GM19351 (cell line): ENCODE results near the gene SRBD1.

Experiments used
- ATAC-seq: cut with Tn5 transposase; IDR thresholded peaks from one replicate; pipeline ENCODE4 v1.9.1; 2021; ENCODE audit warnings: mild to moderate bottlenecking, moderate library complexity; ENCODE audit not compliant: unreplicated experiment

The SRBD1 gene

GRCh38 chr2:45554073-45554741 is 56.9 kb downstream of the SRBD1 start:
- no peak for ATAC-seq

GRCh38 chr2:45551862-45552261 is 59.2 kb downstream of the SRBD1 start:
- ATAC-seq, result no peak

- no peak for ATAC-seq
These were observed 65.1 kb downstream of the SRBD1 start for GRCh38 chr2:45545943-45546342.

- ATAC-seq, result no peak
These were observed 67.8 kb downstream of the SRBD1 start for GRCh38 chr2:45543257-45543656.

GRCh38 chr2:45542013-45542412 is 69.1 kb downstream of the SRBD1 start:
- ATAC-seq, result no peak

- no peak for ATAC-seq
These were observed 69.6 kb downstream of the SRBD1 start for GRCh38 chr2:45541450-45541849.

GRCh38 chr2:45540942-45541341 is 70.1 kb downstream of the SRBD1 start:
- ATAC-seq, result no peak

DNA sequence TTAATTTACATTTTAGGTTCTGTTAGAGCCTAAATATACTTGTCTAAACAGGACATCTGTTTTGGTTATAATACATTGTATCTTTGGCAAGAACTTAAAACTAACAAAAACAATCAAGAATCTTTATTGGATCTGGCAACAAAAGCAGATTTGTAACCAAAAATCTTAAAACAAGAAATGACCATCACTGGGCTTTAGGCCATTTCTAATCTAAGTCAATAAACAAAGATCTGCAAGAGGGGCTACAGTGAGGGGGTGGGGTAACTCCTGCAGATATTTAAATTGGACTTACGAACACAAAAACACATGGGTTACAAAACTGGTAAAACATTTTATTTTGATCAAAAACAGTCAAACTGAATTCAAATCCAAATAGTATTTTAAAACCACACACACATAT is 77.3 kb downstream of the SRBD1 start:
- no peak for ATAC-seq

GRCh38 chr2:45532181-45532580 is 78.9 kb downstream of the SRBD1 start:
- ATAC-seq, result no peak

DNA sequence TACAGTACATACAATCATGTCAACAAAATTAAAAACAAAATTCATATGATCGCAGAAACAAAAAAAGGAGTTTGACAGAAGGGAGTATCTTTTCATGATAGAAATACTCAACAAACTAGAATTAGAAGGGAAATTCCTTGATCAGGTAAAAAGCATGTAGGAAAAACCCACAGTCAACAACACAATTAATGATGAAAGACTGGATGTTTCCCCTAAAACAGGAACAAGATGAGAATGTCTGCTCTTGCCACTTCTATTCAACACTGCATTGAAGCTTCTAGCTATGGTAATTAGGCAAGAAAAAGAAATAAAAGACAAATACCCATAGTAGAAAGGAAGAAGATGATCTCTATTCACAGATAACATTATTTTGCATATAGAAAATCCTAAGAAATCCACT is 87.1 kb downstream of the SRBD1 start:
- no peak for ATAC-seq

GRCh38 chr2:45518546-45518945 is 92.5 kb downstream of the SRBD1 start:
- ATAC-seq, result no peak

DNA sequence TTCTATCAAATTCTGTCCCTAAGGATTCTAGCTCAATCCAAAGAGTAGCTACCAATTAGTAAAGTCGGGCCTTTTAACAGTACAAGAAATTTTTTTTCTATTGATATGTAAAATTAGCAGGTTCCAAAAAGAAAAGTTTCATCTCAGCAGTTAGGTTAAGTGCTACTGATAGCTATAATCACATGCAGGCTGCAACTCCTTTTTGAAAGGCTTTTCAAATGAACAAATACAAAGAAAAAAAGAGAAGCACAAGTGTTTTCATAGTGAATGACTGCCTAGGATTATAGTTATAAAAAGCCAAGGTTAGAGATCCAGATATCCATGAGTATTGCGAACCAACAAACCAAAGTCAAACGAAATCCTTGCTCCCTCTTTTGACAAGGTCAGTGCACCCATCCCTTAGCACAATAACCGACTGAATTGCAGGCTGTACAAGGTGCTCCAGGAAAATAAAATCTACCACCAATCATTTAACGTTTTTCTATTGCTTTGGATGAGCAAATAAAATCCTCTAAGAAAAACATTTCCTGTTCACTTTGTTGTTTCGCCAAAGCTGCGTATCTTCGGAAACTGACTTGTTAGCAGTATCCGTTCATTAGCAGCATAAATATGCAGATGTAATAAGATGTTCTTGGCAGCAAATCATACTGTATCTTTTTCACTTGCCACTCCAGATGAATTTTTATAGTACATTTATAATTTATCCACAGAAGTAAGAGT is 100.2 kb downstream of the SRBD1 start:
- ATAC-seq, result no peak

DNA sequence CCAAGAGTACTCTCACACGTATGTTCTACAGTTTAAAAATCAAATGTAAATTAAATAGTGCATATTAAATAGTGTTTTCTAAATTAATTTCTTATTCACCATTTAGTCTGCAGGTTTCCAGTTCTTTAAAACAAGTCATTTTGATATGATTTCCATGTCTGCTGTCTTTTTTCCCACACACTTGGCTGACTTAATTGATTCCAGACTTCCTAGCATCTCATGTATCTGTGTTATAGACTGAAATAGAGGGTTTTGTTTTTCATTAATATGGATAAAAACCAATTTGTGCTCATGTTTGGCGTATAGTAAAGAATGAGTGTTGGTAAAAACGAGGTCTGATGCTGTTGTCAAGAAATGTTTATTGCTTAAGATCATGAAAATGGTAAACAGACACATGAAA is 104.3 kb downstream of the SRBD1 start:
- no peak for ATAC-seq

GRCh38 chr2:45505138-45505537 is 105.9 kb downstream of the SRBD1 start:
- ATAC-seq, result no peak

DNA sequence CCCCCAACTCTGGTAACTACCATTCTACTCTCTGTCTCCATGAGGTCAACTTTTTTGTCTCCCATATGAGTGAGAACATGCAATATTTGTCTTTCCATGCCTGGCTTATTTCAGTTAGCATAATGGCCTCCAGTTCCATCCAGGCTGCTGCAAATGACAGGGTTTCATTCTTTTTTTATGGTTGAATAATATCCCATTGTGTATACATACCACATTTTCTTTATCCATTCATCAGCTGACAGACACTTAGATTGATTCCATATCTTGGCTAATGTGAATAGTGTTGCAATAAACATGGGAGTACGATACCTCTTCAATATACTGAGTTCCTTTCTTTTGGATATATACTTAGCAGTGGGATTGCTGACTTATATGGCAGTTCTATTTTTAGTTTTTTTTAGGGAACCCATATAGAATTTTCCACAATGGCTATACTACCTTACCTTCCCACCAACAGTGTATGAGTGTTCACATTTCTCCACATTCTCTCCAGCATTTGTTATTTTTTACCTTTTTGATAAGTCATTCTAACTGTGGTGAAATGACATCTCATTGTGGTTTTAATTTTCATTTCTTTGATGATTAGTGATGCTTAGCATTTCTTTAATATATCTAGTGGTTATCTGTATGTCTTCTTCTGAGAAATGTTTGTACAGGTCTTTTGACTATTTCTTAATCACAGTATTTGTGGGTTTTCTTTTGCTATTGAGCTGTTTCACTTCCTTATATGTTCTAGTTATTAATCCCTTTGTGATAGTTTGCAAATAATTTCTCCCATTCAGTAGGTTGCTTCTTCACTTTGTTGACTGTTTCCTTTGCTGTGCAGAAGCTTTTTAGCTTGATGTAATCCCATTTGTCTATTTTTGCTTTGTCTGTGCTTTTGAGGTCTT is 112.2 kb downstream of the SRBD1 start:
- ATAC-seq, result no peak

- peak; percentile 82 for ATAC-seq
These were observed 113.7 kb downstream of the SRBD1 start for GRCh38 chr2:45497355-45497754.

DNA sequence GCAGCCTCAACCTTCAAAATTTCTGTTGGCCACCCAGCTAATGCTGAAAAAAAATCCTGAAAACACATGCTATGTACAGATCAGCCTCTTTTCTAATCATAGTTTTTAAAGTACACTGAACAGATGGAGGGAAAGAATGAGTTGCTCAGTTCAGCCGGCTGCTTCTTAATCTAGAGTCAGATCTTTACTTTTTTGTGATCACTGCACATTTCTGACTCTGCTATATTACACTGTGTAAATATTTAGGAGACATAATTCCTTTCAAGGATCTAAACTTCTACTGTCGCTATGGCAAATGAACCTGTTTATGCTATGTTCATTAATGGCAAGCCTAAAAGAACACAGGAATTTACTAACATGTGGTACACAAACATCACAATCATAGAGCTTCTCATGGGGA is 114.2 kb downstream of the SRBD1 start:
- no peak for ATAC-seq

DNA sequence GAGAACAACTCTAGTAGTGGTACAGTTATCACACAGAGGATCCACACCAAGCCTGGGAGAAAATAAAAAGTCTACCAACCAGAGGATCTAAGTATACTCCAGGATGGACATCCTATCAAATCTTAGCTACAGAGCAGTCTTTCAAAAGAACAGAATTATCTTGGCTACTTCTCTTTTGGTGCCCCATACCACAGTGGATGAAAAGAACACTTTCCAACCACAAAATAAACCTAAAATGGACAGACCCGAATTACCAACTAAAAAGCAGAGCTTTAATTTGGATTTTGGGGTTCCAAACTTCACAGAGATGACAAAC is 116.1 kb downstream of the SRBD1 start:
- no peak for ATAC-seq

DNA sequence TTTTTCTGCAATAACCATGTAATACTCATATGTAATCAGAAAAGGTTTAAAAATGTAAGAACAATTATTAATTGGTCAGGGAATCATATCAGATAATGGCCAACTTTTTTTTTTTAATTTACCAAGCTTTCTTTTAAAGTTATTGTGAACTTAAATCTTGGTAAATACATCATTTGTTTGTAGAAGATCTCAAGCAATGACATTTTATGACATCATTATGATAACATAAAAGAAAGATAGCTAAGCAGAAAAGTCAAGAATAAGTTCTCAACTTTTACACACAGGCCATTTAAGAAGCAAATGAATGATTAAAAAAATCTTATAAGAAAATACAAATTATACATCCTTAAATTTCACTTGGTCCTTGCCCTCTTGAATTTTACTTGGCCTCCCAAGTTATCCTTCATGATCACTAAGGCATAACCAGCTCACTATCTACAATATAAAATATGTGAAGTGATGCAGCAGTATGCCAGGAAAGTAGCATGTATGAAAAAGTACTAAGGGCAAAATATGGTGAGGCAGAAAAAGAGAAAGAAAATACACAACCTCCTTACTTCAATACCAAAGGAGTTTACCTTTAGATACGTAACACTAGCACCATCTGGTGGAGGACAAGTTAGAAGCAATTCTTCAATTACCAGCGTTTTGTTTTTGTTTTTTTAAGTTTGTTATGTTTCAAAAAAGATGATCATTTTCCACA is 116.6 kb downstream of the SRBD1 start:
- ATAC-seq, result no peak

- no peak for ATAC-seq
These were observed 126.1 kb downstream of the SRBD1 start for GRCh38 chr2:45484965-45485364.

DNA sequence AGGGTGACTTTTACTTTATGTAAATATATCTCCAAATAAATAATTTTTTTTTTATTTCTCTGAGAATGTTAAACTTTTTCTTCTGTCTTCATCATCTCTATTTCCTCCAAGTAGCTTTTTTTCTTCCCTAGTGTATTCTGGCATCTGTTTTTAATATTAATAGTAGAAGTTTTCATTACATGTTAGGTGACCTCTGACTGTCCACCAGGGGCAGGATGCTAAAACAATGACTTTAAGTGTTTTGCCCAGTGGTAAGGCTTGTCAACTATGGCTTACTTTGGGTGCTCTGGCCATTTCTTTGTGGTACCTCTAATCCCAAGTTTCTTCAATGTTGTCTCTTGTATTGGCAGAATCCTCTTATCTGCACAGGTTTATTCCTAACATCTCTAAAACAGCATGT is 127.1 kb downstream of the SRBD1 start:
- ATAC-seq, result no peak
